ENCODE results near the gene TMEM132D.

TMEM132D gene

DNA sequence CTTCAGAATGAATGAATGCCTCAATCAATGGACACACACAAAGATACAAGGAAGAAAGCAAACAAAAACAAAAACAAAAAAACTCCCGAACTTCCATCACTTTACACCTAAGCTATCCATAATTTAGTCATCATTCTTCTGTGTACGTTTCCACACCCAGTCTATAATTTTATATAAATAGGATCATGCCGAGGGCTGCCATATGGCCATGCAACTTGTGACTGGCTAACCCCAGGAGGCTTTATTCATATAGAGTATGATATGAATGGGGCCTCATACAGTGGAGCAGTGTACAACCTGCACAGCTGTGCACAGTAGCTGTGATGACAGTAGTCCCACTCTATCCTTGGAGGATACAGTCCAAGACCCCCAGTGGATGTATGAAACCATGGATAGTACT, 365.7 kb downstream of the TMEM132D start:
- TF ChIP-seq GATA3 (IDR thresholded peaks at IDR 0.05; ENCODE audit: low read depth, low read length) (no peak), GATA2 (IDR thresholded peaks at IDR 0.05; ENCODE audit: low read depth, low read length) (no peak)

DNA sequence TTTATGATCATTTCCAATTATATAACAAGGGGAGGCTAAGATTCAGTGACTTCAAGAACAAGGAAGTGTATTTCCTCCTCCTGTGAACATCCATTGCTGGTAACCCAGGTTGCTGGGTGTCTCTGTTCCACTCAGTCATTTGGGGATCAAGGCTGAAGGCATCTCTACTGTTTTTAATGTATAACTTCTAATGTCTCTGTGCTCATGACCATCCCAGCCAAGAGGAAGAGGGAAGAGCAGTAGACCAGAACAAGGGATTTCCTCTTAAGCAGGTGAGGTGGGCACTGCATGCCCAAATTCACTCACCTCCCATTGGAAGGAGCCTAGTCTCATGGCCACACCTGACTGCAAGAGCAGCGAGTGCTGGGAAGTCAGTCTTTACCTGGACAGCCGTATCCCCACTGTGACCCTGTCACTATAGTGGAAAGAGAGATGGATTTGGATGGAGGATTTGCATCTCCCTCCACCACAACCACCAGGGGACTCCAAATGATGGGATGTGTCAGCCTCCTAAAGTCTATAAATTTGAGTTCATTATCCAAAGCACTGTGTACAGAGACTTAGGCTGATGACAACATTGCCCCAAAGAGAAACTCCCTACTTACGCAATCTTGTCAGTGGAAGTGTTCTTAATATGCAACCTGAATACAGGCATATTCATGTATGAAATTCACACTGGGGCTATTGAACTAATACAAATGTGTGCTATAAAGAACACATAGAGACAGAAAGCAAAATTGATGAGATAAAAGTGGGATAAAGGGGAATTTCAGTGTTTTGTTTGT, 368.7 kb downstream of the TMEM132D start:
- TF ChIP-seq GATA2 (IDR thresholded peaks at IDR 0.05; ENCODE audit: low read depth, low read length) = no peak
- TF ChIP-seq GATA3 (IDR thresholded peaks at IDR 0.05; ENCODE audit: low read depth, low read length) = no peak

DNA sequence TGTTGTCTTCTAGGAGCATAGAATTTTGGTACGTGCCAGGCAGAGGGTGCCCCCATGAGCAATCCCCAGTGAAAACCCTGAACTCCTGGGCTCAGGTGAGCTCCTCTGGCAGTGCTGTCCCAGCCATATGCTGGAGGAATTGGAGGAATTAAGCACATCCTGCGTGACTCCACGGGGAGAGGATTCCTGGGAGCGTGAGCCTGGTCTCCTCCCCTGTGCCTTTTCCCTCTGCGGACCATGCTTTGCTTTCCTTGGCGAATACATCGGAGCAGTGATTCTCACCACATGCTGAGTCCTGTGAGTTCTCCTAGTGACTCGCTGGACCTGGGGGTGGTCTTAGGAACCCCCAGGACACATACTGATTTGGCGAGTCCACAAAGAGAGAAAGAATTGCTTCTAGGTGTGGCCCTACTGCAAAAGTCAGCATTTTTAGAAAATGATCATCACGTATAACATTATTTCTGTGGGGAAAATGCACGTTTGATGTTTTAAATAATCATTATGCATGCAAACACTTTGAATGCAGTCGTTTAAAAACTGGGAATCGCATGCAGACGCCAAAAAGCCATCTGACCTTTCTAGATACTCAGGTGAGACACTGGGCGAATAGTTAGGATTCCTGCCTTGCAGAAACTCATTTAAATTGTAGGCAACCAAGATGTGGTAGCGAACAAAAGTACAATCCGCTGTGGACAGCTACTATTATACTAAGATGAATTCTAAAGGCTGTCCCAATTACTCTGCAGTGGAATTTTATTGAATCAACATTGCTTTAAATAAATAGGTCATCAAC, 370.9 kb downstream of the TMEM132D start:
- TF ChIP-seq GATA3 (IDR thresholded peaks at IDR 0.05; ENCODE audit: low read depth, low read length) = no peak
- TF ChIP-seq GATA2 (IDR thresholded peaks at IDR 0.05; ENCODE audit: low read depth, low read length) = no peak

DNA sequence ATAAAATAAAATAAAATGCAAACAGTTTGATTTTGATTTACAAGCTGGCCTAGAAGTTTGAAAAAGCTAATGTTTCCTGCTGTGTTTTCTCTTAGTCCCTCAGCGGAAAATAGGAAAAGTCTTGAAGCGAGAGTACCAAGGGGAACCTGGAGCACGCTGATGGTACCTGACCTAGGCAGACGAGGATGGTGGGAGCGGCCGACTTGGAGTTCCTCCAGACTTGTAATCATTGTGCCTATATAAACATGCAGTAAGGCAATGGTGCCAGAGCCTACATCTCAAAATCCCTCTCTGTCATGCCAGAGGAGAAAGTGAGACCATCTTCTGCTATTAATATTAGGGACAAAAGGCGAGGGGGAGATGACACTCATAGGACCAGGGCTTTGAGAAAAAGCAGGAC, 371.7 kb downstream of the TMEM132D start:
- no peak for TF ChIP-seq GATA3 (IDR thresholded peaks at IDR 0.05; ENCODE audit: low read depth, low read length)
- TF ChIP-seq GATA2 (IDR thresholded peaks at IDR 0.05; ENCODE audit: low read depth, low read length) = no peak

DNA sequence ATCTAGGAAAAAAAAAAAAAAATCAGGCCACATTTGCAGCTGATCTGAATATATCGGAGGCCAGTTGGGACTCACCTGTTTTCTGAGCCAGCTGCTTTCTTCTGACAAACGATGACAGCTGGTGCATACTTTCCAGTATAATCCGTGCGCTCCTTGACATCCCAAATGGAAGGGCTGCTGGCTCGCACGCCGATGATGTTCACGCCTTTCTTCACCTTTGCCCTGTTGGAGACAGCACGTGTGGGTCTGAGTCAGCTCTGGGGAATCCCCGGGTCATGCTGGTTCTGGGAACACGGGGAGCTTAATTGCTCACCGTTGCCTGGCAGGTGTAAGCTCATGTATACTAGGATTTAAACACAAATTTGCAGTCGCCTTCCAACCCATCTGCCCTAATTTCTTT, 372.8 kb downstream of the TMEM132D start:
- TF ChIP-seq GATA3 (IDR thresholded peaks at IDR 0.05; ENCODE audit: low read depth, low read length) (no peak), GATA2 (IDR thresholded peaks at IDR 0.05; ENCODE audit: low read depth, low read length) (no peak)

DNA sequence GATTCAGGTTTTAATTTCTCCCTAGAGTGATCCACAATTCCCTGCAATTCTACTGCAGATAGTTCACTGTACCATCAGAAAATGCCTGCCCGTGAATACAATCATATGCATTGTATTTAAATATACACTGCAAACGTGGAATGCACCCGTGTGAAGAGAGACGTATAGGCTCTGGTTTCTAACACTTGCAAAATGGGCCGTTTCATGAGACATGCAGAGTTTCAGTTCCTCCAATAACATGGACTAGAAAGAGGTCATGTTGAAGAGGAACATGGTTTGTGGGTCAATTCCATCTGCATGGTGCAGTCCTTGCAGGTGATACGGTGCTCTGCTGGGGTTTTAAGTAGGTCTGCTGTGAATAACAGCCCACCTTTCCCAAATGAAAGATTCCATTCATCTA, 373.3 kb downstream of the TMEM132D start:
- TF ChIP-seq GATA3 (IDR thresholded peaks at IDR 0.05; ENCODE audit: low read depth, low read length) (no peak), GATA2 (IDR thresholded peaks at IDR 0.05; ENCODE audit: low read depth, low read length) (no peak)

DNA sequence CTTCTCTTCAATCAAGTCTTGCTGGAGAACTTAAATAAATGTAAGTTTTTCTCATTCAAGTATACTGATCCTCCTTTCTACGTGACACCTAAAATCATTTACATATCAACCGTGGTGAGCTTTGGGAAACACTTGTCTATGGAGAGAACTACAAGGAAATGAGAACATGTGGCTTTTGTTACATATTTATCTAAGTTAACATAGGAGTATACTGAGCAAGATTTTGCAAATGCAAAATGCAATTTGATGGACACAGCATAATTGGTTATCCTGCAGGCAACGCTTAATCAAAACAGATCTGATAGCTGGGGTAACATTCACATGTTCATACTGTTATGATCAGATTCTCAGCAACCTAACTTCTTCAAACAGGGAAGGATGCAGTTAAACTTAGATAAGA, 376.3 kb downstream of the TMEM132D start:
- TF ChIP-seq GATA2 (IDR thresholded peaks at IDR 0.05; ENCODE audit: low read depth, low read length) = no peak
- TF ChIP-seq GATA3 (IDR thresholded peaks at IDR 0.05; ENCODE audit: low read depth, low read length) = no peak

DNA sequence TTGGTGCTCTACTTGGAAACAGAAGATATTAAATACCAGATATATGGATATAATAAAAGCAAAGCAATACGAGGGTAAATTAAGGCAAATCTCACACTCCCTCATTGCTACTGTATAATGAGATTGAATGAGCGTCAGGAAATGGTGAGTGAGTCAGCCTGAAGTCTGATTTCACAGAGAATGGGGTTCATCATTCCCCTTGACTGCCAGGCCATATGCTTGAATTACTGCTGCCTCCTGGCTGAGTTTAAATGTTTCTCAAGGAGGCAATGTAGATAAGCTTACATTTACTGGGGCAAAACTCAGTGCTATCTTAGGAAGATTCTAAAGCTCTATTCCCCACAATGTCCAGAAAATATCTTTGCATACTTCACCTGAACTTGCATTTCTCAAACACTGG, 380.2 kb downstream of the TMEM132D start:
- TF ChIP-seq GATA3 (IDR thresholded peaks at IDR 0.05; ENCODE audit: low read depth, low read length) = no peak
- no peak for TF ChIP-seq GATA2 (IDR thresholded peaks at IDR 0.05; ENCODE audit: low read depth, low read length)

DNA sequence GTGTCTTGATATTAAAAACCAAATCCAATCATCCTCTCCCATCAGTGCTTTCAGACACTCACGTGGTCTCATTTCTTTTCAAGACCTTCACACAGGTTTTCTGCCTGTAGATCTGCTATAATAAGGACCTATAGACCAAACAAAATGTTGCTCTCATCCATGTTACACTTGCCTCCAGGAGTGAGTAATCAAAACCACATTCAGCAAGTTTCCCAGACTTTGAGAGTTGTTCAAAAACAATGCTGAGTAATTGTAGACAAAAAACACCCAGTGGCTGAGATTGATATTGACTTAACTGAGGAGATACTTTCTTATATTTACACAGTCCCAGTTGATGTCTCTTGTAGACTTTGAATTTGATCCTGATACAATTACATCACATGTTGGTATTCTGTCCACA, 383.1 kb downstream of the TMEM132D start:
- no peak for TF ChIP-seq GATA3 (IDR thresholded peaks at IDR 0.05; ENCODE audit: low read depth, low read length)
- no peak for TF ChIP-seq GATA2 (IDR thresholded peaks at IDR 0.05; ENCODE audit: low read depth, low read length)

DNA sequence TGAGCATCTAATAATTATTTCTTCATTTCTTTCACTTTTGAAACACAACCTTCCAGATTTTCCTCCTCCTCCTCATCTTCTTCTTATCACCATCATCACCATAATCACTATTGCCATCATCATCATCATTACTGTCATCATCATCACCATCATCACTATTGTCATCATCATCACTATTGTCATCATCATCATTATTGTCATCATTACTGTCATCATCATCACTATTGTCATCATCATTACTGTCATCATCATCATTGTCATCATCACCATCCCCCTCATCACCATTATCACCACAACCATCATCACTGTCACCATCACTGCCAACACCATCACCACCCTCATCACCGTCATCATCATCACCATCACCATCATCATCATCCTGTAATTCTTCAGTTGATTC, 400.0 kb downstream of the TMEM132D start:
- TF ChIP-seq GATA3 (IDR thresholded peaks at IDR 0.05; ENCODE audit: low read depth, low read length) = no peak
- no peak for TF ChIP-seq GATA2 (IDR thresholded peaks at IDR 0.05; ENCODE audit: low read depth, low read length)

DNA sequence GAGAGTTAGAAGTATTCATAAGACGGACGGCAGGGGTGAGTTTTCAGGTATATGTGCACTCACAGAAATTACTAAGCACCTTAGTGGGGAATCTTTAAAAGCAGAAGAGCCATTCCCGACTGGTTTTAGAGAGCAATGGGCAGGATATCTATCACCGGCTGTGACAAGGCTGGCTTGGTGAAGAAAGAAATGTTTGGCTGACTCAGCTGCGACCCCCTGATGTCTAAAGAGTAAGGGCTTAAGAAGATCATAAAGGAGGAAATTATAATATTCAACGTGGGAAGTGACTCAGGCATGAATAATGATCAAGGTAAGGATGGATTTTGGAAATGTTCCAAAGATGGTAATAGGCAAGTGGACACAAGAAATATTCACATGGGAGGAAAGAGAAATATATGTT, 407.6 kb downstream of the TMEM132D start:
- TF ChIP-seq GATA3 (IDR thresholded peaks at IDR 0.05; ENCODE audit: low read depth, low read length) = no peak
- TF ChIP-seq GATA2 (IDR thresholded peaks at IDR 0.05; ENCODE audit: low read depth, low read length) = no peak

DNA sequence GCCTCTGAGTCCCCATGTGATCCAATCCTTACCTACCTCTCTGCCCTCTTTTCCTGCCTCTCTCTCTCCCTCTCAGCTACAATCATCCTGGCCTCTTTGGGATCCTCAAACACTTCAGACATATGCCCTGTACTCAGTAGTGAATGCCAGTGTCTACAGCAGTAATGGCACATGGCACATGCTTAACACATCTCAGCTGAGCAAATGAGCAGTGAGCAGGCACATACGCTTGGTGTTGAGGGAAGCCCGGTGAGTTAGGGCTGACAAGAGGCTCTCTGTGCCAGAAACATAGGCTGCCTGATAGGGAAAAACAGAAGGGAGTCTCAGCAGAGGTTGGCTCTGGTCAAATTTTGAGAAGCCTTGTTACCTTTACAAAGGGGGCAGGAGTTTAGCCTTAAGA, 409.1 kb downstream of the TMEM132D start:
- TF ChIP-seq GATA2 (IDR thresholded peaks at IDR 0.05; ENCODE audit: low read depth, low read length) = no peak
- TF ChIP-seq GATA3 (IDR thresholded peaks at IDR 0.05; ENCODE audit: low read depth, low read length) = no peak

DNA sequence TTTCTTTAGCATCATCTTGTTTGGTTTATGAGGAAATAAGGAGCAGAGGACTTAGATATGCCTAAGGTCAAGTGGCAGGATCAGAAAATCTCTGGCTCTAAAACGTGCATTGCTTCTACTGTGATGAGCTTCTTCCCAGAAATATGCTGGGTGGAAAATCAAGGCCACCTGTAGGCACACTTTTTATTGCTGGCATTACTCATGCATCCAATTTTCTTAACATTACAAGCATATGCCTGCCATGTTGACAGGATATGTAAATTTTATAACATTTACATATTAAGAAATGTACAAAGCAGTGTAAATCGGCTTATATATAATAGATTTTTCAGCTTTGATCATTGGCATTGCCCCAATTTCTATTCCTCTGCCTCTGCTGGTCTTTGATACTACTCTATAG, 409.6 kb downstream of the TMEM132D start:
- TF ChIP-seq GATA2 (IDR thresholded peaks at IDR 0.05; ENCODE audit: low read depth, low read length) (no peak), GATA3 (IDR thresholded peaks at IDR 0.05; ENCODE audit: low read depth, low read length) (no peak)

DNA sequence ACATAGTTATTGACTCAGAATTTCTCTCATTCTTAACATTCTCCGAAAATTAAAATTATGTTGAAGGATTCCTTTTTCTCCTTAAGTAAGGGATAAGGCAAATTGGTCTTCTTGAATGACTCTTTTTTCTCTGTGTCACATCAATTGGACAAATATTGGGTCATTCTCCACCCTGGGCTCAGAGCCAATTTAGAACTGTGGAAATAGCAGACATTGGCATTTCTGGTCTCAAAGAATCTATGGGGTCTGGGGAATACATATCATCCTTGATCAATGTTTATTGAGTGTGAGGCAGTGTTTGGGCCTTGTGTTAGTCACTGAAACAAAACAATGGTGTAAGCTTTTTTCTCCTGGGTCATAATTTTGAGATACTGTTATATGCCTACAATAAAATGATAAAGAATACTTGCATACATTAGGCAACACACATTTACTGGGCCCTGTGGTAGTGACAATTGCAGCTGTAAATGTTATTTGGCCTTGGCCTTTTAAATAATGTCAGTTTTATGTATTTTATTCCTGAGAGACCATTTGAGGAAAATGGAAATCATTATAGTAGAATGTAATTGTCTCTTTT, 414.6 kb downstream of the TMEM132D start:
- TF ChIP-seq GATA3 (IDR thresholded peaks at IDR 0.05; ENCODE audit: low read depth, low read length) = no peak
- TF ChIP-seq GATA2 (IDR thresholded peaks at IDR 0.05; ENCODE audit: low read depth, low read length) = no peak

DNA sequence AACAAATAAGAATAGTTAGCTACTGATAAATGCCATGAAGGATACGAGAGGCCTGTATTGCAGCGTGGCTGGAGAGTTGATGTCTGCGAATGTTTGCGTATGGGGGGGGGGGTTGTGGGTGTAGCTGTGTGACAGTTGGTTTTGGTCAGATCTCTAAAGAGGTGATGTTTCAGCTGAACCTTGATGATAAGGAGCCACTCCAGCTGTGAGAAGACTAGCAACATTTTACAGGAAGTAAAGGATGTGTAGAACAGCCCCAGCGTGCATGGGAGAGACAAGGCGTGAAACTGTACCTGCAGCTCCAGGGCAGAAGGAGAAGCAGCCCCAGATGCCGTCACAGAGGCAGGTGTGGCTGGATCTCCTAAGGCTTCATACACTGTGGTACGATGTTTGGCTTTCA, 416.9 kb downstream of the TMEM132D start:
- TF ChIP-seq GATA2 (IDR thresholded peaks at IDR 0.05; ENCODE audit: low read depth, low read length) (no peak), GATA3 (IDR thresholded peaks at IDR 0.05; ENCODE audit: low read depth, low read length) (no peak)
